ENCODE results near the gene PADI6. TPM values are rescaled to one million over a fixed set of nuclear protein-coding genes. Genes with fewer than 3 reads are reported as not detected.

Gene PADI6
- total RNA-seq, 1 donor from 2014 or later = not detected

- Mint-ChIP-seq H3K27ac (ENCODE audit: unreplicated experiment) (no peak overlapping the region), H3K9me3 (ENCODE audit: unreplicated experiment) (no peaks in the 10 kb centered on the region), H3K4me3 (ENCODE audit: unreplicated experiment) (no peak overlapping the region), H3K4me1 (ENCODE audit: unreplicated experiment) (no peaks in the 10 kb centered on the region), H3K36me3 (ENCODE audit: unreplicated experiment) (no peaks in the 10 kb centered on the region), H3K27me3 (ENCODE audit: unreplicated experiment) (peaks cover 8% of the 10 kb centered on the region)
- TF ChIP-seq CTCF (IDR thresholded peaks at IDR 0.05) = no peak
- no peak for DNase-seq (ENCODE audit: extremely low spot score, unreplicated experiment)
These were observed 8.6 kb upstream of the PADI6 start for GRCh38 chr1:17363351-17363750.

- Mint-ChIP-seq H3K9me3 (ENCODE audit: unreplicated experiment) (no peaks in the 10 kb centered on the region), H3K27me3 (ENCODE audit: unreplicated experiment) (peaks cover 8% of the 10 kb centered on the region), H3K4me3 (ENCODE audit: unreplicated experiment) (no peak overlapping the region), H3K27ac (ENCODE audit: unreplicated experiment) (no peak overlapping the region), H3K4me1 (ENCODE audit: unreplicated experiment) (no peaks in the 10 kb centered on the region), H3K36me3 (ENCODE audit: unreplicated experiment) (no peaks in the 10 kb centered on the region)
- DNase-seq (ENCODE audit: extremely low spot score, unreplicated experiment) = no peak
- TF ChIP-seq CTCF (IDR thresholded peaks at IDR 0.05) = no peak
These were observed 8.2 kb upstream of the PADI6 start for GRCh38 chr1:17363771-17364170.

- H3K4me3 Mint-ChIP-seq (ENCODE audit: unreplicated experiment) = no peak overlapping the region
- H3K36me3 Mint-ChIP-seq (ENCODE audit: unreplicated experiment) = no peaks in the 10 kb centered on the region
- peaks cover 8% of the 10 kb centered on the region for H3K4me1 Mint-ChIP-seq (ENCODE audit: unreplicated experiment)
- DNase-seq (ENCODE audit: extremely low spot score, unreplicated experiment) = no peak
- H3K9me3 Mint-ChIP-seq (ENCODE audit: unreplicated experiment) = no peaks in the 10 kb centered on the region
- no peak overlapping the region for H3K27ac Mint-ChIP-seq (ENCODE audit: unreplicated experiment)
- H3K27me3 Mint-ChIP-seq (ENCODE audit: unreplicated experiment) = peaks cover 8% of the 10 kb centered on the region
- no peak for TF ChIP-seq CTCF (IDR thresholded peaks at IDR 0.05)
These were observed 6.7 kb upstream of the PADI6 start for GRCh38 chr1:17365293-17365692.

GRCh38 chr1:17369466-17369865, 2.5 kb upstream of the PADI6 start:
- Mint-ChIP-seq H3K27me3 (ENCODE audit: unreplicated experiment) (peaks cover 3% of the 10 kb centered on the region), H3K27ac (ENCODE audit: unreplicated experiment) (no peak overlapping the region), H3K9me3 (ENCODE audit: unreplicated experiment) (no peaks in the 10 kb centered on the region), H3K36me3 (ENCODE audit: unreplicated experiment) (no peaks in the 10 kb centered on the region), H3K4me3 (ENCODE audit: unreplicated experiment) (no peak overlapping the region), H3K4me1 (ENCODE audit: unreplicated experiment) (peaks cover 8% of the 10 kb centered on the region)
- TF ChIP-seq CTCF (IDR thresholded peaks at IDR 0.05) = no peak
- DNase-seq (ENCODE audit: extremely low spot score, unreplicated experiment) = no peak

GRCh38 chr1:17370618-17371017, 1.4 kb upstream of the PADI6 start:
- H3K27ac Mint-ChIP-seq (ENCODE audit: unreplicated experiment) = no peak overlapping the region
- peak; percentile 35 for TF ChIP-seq CTCF (IDR thresholded peaks at IDR 0.05)
- no peak overlapping the region for H3K4me3 Mint-ChIP-seq (ENCODE audit: unreplicated experiment)

More at GRCh38 chr1:17370618-17371017, 1.4 kb upstream of the PADI6 start:
- Mint-ChIP-seq H3K9me3 (ENCODE audit: unreplicated experiment) (no peaks in the 10 kb centered on the region), H3K4me1 (ENCODE audit: unreplicated experiment) (peaks cover 8% of the 10 kb centered on the region), H3K36me3 (ENCODE audit: unreplicated experiment) (no peaks in the 10 kb centered on the region), H3K27me3 (ENCODE audit: unreplicated experiment) (peaks cover 4% of the 10 kb centered on the region)
- no peak for DNase-seq (ENCODE audit: extremely low spot score, unreplicated experiment)

Measured in osteocyte (in vitro differentiated cells).